ENCODE data around the gene BACH2.
"Not testable (repeated sequence)": the region's sequence is repeated elsewhere in the genome, so short reads cannot be mapped to it uniquely, and the experiment has no call there.

The BACH2 gene

DNA sequence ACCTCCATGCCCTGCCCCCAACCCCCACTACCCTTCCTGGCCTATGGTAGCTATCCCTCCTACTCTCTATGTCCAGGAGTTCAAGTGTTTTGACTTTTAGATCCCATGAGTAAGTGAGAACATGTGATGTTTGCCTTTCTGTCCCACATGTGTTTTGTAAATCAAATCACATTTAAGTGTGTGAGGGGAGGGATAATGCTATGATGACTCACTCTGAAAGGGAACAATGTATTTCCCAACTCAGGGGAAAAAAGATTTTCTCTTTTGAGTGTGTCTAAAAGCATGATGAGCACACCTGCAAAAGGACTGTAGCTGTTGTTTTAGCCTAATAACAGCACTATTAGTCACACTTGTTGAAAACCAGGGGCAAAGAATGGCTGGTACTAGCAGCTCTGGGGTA lies 208.6 kb downstream of the BACH2 start:
- DNase-seq = no peak

DNA sequence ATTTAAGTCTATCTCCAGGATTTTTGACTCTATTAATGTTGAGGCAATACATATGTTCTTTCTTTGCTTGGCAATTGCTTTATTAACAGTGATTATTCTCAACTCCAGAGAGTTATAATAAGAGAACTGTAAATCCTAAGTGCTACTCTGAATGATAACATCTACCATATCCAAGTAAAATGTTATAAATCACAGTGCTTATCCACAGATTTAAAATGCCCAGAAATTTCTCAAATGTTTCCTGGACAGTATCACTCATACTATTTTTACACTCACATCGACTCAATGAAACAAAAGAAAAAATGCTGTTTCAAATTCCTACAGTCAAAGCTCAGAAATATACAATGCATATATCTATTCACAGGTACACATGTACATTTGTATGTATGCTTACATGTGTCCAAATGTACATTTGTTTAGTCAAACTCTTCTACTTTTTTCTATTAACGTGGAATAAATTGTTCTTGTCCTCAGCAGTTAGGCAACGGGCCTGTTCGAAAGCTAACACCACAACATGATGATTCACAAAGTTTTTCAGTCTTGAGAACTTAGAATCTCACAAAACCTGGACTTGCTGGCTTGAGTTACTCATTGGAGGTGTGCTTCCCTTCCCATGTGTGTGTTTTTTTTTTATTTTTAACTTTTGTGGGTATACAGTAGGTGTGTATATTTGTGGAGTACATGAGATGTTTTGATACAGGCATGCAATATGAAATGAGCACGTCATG lies 209.4 kb downstream of the BACH2 start:
- no peak for DNase-seq

DNA sequence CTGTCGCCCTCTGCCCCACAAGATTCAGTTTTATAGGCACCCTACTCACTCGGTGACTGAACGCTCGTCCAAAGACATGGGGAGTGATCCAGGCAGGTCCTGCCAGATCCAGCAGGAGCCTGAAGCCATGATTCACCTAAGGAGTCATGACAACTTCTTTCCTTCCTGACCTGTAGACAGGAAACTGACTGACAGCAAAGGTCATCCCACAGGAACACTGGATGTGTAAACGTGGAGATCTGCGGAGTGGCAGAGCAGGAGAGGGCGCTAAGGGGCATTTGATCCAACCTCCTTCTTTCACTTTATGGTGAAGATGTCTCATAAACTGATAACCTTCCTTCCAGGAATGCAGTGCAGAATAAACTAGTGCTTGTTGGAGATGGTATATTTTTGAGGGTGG lies 210.1 kb downstream of the BACH2 start:
- no peak for DNase-seq

DNA sequence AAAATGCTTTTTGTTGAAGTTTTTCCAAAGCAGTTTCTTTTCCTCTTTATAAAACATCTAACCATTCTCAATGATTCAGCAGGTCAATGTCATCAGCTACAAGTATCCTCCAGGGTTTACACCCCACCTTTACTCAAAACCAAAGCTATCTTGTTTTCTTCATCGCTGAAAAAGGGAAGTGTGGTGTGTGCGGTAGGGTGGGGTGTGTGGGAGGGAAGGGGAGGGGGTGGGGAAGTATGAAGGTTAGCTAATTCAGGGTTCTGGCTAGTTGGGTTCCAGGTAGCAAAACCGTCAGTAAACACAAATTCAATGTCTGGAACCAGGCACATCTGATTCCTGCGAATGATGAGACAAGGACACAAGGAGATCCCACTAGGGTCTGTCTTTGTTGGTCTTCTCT lies 212.8 kb downstream of the BACH2 start:
- no peak for DNase-seq

DNA sequence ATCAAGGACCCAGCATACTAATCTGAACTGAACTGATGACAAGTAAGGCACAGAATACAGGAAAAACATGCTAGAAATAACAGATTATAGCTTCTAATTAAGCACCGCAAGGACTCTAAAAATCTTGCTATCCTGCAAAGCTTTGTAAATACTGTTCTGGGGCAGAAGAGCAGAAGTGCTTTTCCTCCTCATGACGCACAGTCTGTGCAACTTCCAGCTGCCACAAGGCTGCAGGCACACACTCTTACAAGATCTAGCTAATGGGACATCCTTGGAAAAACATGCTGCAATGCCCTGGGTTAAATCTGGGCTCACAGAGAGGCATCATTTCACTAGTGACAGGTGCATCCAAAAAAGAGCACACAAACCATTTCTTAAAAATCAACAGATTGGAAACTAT lies 213.8 kb downstream of the BACH2 start:
- no peak for DNase-seq

DNA sequence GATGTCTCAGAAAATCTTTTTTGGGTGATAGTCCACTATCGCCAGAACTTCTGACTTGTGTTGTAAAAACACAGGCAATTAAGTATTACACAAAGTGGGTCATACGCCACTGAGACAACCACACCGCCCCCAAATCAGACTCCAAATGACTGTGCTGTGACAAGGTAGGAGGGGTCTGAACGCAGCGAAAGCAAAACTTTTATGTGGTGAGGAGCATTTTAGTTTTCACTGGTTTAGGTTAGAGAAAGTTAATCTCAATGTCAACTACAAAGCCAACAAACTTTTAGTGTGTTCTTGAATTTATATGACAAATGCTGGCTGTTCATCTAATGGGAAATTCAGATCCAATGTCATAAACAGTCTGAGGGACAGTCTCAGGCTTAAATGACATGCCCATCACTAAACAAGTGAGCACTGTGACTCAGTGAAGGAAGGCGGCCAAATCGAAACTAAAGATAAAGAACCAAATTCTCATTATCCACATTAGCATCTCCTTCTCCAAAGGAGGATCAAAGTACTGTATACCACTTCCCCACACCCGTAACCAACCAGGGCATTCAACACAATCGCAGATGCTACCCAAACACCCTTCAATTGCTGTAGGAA lies 215.7 kb downstream of the BACH2 start:
- no peak for DNase-seq

DNA sequence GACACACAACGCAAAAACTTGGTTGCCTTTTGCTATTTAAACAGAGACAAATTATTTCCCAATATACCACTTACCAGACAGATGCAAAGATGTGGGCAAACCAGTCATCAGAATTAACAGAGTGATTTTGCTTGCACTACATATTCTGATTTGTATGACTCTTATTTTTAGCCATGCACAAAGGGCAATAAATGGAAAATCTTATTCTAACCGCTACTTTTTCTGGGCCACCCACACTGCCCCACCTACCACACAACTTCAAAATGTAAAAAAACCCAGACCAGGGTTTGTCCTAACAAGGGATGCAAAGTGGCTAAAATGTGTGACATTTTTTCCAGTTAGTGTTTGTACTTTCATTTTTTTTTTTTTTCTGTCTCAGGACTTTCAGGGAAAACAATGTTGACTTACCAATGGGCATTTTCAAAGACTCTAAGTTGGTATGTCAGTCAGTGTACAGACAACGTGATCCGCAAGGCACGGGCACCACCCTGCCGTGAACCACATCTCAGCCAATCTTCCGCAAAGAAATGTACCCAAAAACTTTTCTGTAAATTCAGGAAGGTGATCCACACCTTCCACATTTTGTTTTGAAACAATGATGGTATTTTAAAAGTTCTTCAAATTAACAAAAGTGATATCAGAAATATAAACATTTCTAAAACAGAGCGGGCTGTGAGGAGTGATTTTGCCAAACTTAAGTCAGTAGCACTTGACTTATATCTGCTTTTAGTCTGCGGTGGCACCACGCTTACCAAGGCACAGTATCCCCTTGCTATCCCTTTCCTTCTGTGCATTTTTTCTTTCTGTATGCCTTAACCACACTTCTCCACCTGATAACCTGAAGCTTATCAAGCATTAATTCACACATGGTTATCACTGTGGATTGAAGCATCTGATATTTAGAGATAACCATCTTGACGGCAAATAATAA lies 216.8 kb downstream of the BACH2 start:
- no peak for DNase-seq

DNA sequence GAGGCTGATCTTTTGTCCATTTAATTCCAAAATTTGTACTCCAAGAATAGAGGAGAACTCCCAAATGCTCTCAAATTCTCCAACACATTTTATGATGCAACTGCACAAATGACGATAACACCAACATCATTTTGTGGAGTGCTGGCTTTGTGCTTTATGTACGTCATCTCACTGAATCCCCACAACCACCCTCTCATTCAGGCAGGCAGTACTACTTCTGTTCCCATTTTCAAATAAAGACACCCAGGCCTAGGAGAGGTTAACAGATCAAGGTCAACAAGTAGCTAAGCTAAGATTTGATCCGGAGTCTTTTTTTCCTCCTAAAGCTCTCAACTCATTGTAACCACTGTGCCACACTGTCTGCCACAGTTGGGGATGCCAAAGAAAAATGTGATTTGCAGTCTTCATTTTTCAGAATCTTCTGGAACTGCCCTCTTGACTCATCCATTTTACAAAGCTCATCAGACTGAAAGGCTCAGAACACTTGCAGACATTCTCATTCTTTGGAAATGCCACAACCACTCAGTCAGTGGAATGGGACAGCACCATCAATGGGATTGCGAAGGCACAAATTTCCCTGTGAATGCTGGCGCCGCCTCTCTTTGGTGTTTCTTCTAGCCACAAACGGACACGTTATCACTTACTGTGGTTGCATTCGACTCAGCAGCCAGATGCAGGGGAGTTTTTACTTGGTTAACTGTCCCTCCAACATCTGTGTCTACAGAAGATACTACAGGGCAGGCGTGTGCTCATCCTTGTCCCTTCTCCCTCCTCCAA lies 217.9 kb downstream of the BACH2 start:
- DNase-seq = no peak

DNA sequence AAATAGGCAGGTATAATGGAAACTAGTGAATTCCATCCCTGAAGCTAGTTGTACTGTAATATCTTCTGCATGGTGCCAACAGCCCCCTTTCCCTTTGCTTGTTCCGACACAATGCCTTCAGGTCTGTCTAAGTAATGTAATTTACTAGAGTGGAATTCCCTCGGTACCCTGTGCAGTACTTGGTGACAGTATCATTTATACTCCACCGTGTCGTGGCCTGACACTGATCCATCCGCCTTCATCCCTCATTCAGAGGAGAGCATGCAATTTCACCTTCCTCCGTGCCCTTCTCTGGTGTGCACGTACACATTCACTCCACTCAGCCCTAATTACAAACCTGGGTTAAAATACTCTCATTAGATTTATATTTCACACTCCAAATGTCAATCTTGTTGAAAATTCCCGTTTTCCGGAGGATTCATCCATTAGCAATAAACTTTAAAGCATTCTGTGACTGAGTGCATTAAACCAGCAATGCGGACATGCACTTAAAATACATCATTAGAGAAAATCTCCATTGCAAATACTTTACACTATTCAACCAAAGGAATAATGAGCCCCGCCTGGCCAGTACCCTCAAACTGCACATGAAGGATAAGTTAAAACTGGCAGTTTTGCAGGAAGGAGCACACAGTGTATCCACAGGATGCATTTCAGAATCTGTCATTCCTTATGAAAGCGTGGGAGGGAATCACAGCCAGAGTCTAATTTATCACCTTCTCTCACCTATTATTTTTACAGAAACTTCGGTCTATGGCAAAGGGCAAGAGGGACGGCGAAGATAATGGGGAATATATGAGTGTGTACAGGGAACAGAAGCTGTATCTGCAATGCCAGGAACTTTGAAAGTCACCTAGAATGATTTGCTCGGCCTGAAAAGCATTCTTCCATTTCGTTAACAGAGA lies 219.9 kb downstream of the BACH2 start:
- no peak for DNase-seq

DNA sequence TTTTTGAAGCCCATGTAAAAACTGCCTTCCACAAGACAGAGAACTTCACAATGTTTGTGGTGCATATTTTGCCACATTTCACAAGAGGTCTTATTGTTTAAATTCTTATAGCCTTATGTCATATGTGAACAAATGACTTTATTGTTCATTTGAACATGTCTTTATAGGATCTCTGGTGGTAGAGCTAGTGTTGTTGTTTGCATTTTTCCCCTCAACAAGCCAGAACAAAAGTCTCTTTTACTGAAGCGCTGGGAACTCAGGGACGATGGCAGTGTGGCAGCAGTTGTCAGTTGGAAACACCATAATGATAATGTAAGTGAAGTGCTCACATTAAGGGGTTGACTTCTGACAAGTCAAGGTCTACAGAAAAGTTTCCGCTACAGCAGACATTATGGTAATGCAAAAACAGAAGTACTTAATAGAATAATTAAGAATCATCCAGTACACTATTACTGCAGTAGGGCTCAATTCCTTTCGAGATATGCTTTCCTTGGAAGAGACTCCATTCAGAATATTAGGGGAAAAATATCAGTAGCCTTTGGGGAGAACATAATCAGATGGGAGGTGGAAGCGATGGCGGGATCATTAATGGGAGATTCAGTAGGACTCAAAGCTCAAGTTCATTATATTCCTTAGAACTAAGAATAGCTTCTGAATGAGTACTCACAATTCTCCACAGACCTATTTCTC lies 222.3 kb downstream of the BACH2 start:
- no peak for DNase-seq

DNA sequence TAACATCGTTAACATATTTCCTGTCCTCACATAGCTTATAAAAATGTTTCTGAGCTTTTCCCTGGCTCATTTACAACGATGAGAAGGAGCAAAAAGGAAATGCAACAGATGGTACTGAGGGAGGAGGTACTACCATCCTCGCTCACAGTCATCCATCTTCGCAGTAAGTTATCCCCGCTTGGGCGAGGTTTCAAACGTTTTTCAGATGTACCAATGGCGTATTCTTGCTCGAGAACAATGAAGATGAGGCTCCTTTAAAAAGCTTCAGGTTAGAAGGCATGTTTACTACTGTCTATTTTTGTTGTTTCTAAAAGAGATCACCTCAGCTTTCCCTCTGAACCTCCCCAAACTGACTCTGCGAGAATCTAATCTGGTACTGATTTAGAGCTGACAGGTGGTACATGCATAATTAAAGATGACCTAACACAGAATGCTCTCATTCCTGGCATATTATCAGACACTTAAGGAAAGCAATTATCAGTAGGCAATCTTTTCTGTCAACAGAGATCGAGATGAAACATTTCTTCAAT lies 223.6 kb downstream of the BACH2 start:
- DNase-seq = no peak

DNA sequence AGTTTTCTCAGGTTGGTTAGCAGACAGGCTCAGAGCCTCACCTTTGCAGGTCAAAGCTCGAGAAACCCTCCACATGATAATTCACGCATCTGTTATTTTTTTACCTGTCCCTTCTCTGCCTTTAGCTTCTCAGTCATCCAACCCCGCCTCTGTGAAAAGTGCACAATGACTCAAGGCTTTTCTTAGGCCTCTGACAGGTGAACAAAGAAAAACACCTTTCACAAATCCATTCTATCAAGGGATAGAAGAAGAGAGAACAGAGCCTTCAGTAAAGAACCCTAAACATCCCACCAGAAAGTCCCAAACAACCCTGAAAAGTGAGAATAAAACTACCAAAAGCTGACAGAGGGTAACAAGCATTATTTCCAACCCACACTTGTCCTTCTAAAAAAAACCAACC lies 224.1 kb downstream of the BACH2 start:
- DNase-seq = no peak

DNA sequence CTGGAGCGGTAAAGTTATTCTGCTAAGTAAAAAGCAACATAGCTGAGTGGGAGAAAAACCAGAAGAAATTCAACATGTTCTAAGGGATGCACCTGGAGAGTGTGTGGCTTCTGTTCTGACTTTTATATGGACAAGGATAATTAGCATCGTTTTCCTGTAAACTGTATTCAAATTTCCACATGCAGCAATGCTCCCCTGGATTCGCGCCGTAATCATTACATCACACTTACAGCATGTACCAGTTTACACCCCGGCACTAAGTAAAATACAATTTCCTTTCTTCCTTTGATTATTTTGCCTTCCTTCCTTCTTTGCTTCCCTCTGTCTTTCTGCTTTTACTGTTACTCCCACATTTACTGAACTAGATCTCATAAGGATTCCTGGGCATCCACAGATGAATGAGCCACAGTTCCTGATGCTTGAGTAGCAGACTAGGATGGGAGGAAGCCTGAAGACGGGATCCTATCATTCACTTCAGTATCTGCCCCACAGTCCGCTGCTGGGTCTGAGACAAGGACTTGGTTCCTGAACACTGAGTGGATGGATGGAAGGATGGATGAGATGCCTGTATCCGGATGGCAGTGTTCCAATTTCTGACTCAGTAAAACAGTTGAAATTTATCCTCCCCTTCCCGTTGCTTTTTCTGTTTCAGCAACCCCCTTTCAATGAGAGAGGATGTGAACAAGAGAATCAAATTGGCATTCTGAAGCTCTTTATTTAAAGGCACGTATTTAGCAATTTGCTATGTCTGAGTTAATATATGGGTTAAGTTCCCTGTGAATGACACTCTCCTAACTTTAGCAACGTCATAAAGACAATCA lies 227.7 kb downstream of the BACH2 start:
- no peak for DNase-seq

DNA sequence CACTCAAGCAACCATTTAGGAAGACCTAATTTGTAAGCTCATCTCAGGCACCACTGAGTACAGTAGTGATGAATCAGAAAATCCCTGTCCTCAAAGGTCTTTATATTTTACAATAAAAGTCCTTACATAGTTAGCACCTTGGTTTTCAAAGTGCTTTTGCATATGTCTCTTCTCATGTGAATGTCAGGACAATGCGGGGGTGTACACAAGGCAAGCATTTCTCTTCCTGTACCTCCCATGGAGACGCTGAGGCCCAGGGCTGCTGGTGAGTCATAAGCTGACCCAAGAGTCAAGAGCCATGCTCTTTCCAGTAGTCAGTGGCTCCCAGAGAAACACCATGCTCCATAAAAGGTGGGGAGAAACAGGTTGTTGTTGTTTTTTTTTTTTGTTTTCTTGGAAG lies 228.4 kb downstream of the BACH2 start:
- DNase-seq = no peak

DNA sequence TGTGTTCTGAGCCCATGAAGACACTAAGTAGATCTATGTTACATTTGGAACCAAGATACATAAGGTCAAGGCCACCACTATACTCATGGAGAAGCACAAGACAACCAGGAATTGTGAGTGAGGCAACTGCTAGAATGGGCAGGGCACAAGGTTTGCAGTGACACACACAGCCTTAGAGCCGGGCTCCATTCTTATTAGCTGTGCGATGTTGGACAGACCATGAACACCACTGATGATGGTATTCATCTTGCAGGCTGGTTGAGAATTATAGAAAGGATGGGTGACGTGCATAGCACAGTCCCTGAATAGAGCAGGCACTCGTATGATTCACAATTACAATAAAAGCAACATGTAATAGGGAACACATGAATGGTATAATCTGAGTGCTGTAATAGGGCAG lies 229.9 kb downstream of the BACH2 start:
- DNase-seq = no peak

DNA sequence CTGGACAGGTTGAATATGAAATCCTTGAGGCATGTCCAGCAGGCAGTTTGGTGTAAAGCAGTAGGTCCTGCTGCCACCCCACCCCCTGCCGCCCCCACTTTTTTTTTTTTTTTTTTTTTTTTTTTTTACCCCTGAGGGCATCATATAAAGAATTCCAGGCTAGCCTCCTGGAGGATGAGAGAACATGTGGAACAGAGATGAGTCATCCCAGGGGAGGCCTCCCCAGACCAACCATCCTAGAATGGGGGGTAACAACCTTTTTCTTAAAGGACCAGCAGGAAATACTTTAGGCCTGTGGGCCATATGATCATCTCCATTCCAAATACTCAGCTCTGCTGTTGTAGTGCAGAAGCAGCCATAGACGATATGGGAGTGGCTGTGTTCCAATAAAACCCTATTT lies 231.5 kb downstream of the BACH2 start:
- no peak for DNase-seq

DNA sequence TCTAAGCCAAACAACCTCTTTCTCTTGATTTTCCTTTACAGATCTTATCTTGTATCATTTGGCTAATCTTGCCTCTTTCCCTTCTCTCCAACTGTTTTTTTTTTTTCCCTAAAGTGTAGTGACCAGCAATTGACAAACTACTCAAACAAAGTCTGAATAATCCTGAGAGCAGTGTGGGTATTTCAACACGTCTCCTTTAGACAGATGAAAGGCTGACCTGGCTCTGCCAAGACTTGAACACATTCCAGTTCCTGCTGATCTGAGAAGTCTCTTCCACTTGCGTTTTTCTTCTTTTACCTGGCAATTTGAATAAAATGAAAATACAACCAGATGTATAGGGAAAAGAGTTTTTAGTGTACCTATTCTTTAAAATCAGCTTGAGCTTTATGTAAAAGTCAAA lies 234.0 kb downstream of the BACH2 start:
- no peak for DNase-seq

DNA sequence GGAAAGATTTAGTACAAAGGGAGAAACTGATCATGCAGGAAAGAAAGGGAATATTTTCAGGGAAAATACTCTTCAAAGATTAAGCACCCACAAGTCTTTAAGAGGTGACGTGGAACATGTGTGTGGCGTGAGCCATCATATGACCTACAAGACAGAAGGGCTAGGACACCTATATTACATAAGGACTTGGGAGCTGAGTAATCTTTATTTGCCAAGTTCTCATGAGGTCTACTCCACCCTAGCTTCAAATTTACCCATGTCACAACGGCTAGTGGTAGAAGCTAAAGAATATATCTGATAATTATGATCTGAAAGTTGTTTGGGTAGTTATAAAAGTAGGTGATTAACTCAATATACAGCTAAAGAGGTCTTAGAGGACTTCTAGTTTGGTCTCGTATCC lies 234.6 kb downstream of the BACH2 start:
- no peak for DNase-seq

DNA sequence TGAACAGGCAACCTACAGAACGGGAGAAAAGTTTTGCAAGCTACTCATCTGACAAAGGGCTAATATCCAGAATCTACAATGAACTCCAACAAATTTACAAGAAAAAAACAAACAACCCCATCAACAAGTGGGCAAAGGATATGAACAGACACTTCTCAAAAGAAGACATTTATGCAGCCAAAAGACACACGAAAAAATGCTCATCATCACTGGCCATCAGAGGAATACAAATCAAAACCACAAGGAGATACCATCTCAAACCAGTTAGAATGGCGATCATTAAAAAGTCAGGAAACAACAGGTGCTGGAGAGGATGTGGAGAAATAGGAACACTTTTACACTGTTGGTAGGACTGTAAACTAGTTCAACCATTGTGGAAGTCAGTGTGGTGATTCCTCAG lies 237.5 kb downstream of the BACH2 start:
- not testable (repeated sequence) for DNase-seq

DNA sequence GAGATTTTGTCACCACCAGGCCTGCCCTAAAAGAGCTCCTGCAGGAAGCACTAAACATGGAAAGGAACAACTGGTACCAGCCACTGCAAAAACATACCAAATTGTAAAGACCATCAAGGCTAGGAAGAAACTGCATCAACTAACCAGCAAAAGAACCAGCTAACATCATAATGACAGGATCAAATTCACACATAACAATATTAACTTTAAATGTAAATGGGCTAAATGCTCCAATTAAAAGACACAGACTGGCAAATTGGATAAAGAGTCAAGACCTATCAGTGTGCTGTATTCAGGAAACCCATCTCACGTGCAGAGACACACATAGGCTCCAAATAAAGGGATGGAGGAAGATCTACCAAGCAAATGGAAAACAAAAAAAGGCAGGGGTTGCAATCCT lies 240.7 kb downstream of the BACH2 start:
- not testable (repeated sequence) for DNase-seq
